Right atrium auricular region (tissue), 2 donors: Measurements from ENCODE around the gene SUN2. TPM values are rescaled to one million over a fixed set of nuclear protein-coding genes. Genes with fewer than 3 reads are reported as not detected.

Experiments used
- DNase-seq: peaks from one replicate; pipeline ENCODE4 v3.0.0-alpha.2; 2019; ENCODE audit warnings: low spot score
- H3K27ac ChIP-seq, 2 donors: fragments of 200-600 bp; sonication (generic); 1 replicate in 1 of 2; 2 replicates in 1 of 2; pipeline ENCODE4 v1.5.1; 2016 to 2019
- H3K27me3 ChIP-seq, 2 donors: fragments of 200-600 bp; sonication (generic); one replicate each; pipeline versions ENCODE4 v1.5.1 to v1.6.0; 2017 to 2019
- H3K36me3 ChIP-seq: fragments of 200-600 bp; sonication (generic); one replicate; pipeline ENCODE4 v1.5.1; 2016
- H3K4me1 ChIP-seq, 2 donors: fragments of 200-600 bp; sonication (generic); one replicate each; pipeline versions ENCODE4 v1.5.1 to v1.6.0; 2017 to 2019
- H3K4me3 ChIP-seq, 2 donors: fragments of 200-600 bp; sonication (generic); 1 replicate in 1 of 2; 2 replicates in 1 of 2; pipeline ENCODE4 v1.5.1; 2017 to 2019; ENCODE audit warnings: mild to moderate bottlenecking in 1 of 2, moderate library complexity in 1 of 2
- H3K9me3 ChIP-seq, 2 donors: fragments of 200-600 bp; sonication (generic); one replicate each; pipeline ENCODE4 v1.5.1; 2019
- total RNA-seq, 2 donors: library from RNA; depleted of rRNA; stranded (reverse); fragments of >200 nt; gene quantifications; one replicate each; pipeline ENCODE4 v1.1.0, GENCODE V29; 2016
- TF ChIP-seq, protein P1 (sequence below), 2 donors: fragments of 200-600 bp; sonication (generic); IDR thresholded peaks; one replicate each; pipeline ENCODE4 v1.5.1; 2019; ENCODE audit warnings: antibody characterized with exemption in 2 of 2

The SUN2 gene
- total RNA-seq, 2 donors from 2014 or later: 155 to 252 TPM

- peaks cover 0 to 57% of the 10 kb centered on the region in 2 donors for H3K4me1 ChIP-seq
- DNase-seq: peak; percentile 71
- peak overlapping the region in 1 of 2 donors; percentile 94 for H3K4me3 ChIP-seq
These were observed 59.0 kb downstream of the SUN2 start for GRCh38 chr22:38696606-38697424.

DNA sequence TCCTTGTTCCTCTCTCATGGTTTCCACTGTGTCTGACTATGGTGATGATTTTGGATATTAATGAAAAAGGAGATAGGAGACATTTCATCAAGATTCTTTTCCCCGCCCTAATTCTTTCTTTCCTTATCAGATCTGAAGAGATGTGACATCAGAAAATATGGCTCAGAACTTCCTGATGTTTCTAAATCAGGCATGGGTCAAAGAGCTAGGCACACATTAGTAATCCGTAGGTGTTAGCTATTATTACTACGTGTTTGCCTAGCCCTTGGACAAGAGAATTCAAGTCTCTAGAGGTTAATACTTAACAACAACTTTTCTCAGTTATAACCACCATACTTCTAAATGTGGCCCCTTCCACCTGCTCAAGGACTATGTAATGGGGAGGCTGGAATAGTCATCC lies 60.9 kb downstream of the SUN2 start:
- H3K4me3 ChIP-seq: no peak overlapping the region
- peaks cover 12% of the 10 kb centered on the region for H3K36me3 ChIP-seq
- H3K27ac ChIP-seq: no peak overlapping the region
- no peaks in the 10 kb centered on the region for H3K27me3 ChIP-seq
- TF ChIP-seq, protein P1, sequence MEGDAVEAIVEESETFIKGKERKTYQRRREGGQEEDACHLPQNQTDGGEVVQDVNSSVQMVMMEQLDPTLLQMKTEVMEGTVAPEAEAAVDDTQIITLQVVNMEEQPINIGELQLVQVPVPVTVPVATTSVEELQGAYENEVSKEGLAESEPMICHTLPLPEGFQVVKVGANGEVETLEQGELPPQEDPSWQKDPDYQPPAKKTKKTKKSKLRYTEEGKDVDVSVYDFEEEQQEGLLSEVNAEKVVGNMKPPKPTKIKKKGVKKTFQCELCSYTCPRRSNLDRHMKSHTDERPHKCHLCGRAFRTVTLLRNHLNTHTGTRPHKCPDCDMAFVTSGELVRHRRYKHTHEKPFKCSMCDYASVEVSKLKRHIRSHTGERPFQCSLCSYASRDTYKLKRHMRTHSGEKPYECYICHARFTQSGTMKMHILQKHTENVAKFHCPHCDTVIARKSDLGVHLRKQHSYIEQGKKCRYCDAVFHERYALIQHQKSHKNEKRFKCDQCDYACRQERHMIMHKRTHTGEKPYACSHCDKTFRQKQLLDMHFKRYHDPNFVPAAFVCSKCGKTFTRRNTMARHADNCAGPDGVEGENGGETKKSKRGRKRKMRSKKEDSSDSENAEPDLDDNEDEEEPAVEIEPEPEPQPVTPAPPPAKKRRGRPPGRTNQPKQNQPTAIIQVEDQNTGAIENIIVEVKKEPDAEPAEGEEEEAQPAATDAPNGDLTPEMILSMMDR (IDR thresholded peaks at IDR 0.05): no peak
- H3K4me1 ChIP-seq: peaks cover 0 to 51% of the 10 kb centered on the region in 2 donors
- no peaks in the 10 kb centered on the region for H3K9me3 ChIP-seq
- DNase-seq: no peak

More at GRCh38 chr22:38696606-38697424, 59.0 kb downstream of the SUN2 start:
- Histone ChIP-seq H3K27ac (peak overlapping the region; percentile 68 to 100), H3K27me3 (no peaks in the 10 kb centered on the region), H3K36me3 (peaks cover 6% of the 10 kb centered on the region), H3K9me3 (no peaks in the 10 kb centered on the region)
- TF ChIP-seq, protein P1 (IDR thresholded peaks at IDR 0.05): no peak

DNA sequence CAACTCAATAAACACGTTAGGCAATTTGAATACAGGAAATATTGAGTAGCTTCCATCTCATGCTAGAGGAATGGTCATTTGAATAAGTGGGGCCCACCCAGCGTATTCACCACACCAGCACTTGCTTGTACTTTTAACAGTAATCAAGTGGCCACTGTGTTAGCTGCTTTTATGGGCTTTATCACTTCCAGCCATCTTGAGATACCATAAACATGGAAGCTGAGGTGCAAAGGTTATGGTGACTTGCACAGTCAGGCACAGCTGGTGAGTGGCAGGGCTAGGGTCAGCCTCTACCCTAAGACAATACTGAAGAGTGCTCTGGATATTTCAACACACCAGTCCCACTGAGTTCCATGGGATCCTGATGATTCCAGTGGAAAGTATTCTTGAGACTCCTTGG lies 61.7 kb downstream of the SUN2 start:
- TF ChIP-seq, protein P1 (IDR thresholded peaks at IDR 0.05): no peak
- peaks cover 0 to 42% of the 10 kb centered on the region in 2 donors for H3K4me1 ChIP-seq
- H3K36me3 ChIP-seq: peaks cover 18% of the 10 kb centered on the region
- no peak for DNase-seq
- no peak overlapping the region for H3K27ac ChIP-seq
- H3K27me3 ChIP-seq: no peaks in the 10 kb centered on the region
- no peak overlapping the region for H3K4me3 ChIP-seq
- H3K9me3 ChIP-seq: no peaks in the 10 kb centered on the region

DNA sequence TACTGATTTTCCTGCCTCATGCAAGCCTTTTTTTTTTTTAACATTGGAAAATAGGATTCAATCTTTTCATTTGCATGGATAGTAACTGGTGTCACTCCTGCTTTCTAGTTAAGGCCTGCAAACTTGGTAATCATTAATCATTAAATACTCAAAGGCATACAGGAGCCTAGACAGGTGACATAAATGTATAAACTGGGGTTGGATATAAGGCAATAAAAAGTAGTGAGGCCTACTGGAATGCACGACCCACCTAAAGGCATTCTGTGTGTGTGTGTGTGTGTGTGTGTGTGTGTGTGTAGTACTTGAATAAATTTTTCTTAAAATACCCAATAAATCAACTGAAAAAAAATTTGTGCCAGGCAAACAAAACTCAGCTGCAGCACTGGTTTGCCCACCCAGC lies 66.1 kb downstream of the SUN2 start:
- DNase-seq: no peak
- Histone ChIP-seq H3K36me3 (peaks cover 62% of the 10 kb centered on the region), H3K9me3 (no peaks in the 10 kb centered on the region), H3K4me3 (no peak overlapping the region), H3K4me1 (no peaks in the 10 kb centered on the region), H3K27me3 (no peaks in the 10 kb centered on the region), H3K27ac (no peak overlapping the region)
- TF ChIP-seq, protein P1 (IDR thresholded peaks at IDR 0.05): no peak

- Histone ChIP-seq H3K9me3 (no peaks in the 10 kb centered on the region), H3K4me1 (peaks cover 0 to 20% of the 10 kb centered on the region in 2 donors)
- TF ChIP-seq, protein P1 (IDR thresholded peaks at IDR 0.05): no peak
These were observed 70.0 kb downstream of the SUN2 start for GRCh38 chr22:38685761-38686160.

More at GRCh38 chr22:38685761-38686160, 70.0 kb downstream of the SUN2 start:
- no peaks in the 10 kb centered on the region for H3K27me3 ChIP-seq
- peaks cover 64% of the 10 kb centered on the region for H3K36me3 ChIP-seq
- no peak overlapping the region for H3K4me3 ChIP-seq
- no peak overlapping the region for H3K27ac ChIP-seq
- no peak for DNase-seq
